Activated naive CD4-positive, alpha-beta T cell treated with anti-CD3 and anti-CD28 coated beads, Interleukin-2, amount 10 ng/mL, durations not matched to agents 7 days and 5 days (primary cell): ENCODE results near the gene DEFB118.
"Not testable (repeated sequence)": the region's sequence is repeated elsewhere in the genome, so short reads cannot be mapped to it uniquely, and the experiment has no call there.

Experiments
- CTCF ChIA-PET: fragments of 350-600 bp; sonication (Branson Sonifier 250); formaldehyde crosslinking; loops from one replicate; lab custom pipeline; 2021; ENCODE audit warnings: antibody characterized with exemption; lab: Charles Lee
- DNase-seq: peaks from one replicate; pipeline ENCODE4 v3.0.0-alpha.2; 2020
- H3K27ac Mint-ChIP-seq: one replicate; pipeline ENCODE4 v1.8.0; 2021; ENCODE audit warnings: mild to moderate bottlenecking, moderate library complexity, mixed read lengths
- H3K27me3 Mint-ChIP-seq: one replicate; pipeline ENCODE4 v1.8.0; 2021; ENCODE audit warnings: mild to moderate bottlenecking, mixed read lengths
- H3K36me3 Mint-ChIP-seq: one replicate; pipeline ENCODE4 v1.8.0; 2021; ENCODE audit warnings: mixed read lengths
- H3K4me1 Mint-ChIP-seq: one replicate; pipeline ENCODE4 v1.8.0; 2021; ENCODE audit warnings: mixed read lengths
- H3K4me3 Mint-ChIP-seq: one replicate; pipeline ENCODE4 v1.8.0; 2021; ENCODE audit warnings: mild to moderate bottlenecking, moderate library complexity, mixed read lengths
- H3K9me3 Mint-ChIP-seq: one replicate; pipeline ENCODE4 v1.8.0; 2021; ENCODE audit warnings: mixed read lengths

Gene DEFB118, protein sequence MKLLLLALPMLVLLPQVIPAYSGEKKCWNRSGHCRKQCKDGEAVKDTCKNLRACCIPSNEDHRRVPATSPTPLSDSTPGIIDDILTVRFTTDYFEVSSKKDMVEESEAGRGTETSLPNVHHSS

DNA sequence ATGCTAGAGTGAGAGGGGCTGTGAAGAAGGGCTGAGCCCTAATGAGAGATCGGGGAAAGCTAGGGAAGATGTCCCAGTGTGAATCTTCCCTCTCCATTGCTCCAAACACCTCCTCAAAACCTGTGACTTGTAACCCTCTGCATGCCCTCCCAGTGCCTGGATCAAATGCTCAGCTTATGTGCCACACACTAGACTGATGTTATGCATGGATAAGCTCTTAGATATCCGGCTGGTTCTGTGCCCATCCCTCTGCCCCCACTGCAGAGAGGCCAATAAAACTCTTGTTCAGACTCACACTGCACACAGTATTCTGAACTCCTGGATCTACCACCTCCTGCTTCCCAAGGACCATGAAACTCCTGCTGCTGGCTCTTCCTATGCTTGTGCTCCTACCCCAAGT, at the start of gene DEFB118:
DEFB118 (plus strand) TSS at position 301 of the 400 bp plus-strand sequence; CDS start at position 351, 50 bp downstream.
- Mint-ChIP-seq H3K9me3 (peaks cover 5% of the 10 kb centered on the region), H3K36me3 (no peaks in the 10 kb centered on the region), H3K4me3 (no peak within 1 kb of the TSS), H3K27ac (no peak within 1 kb of the TSS), H3K4me1 (no peaks in the 10 kb centered on the region), H3K27me3 (no peaks in the 10 kb centered on the region)
- no peak for DNase-seq
- CTCF ChIA-PET, result no interaction called here

DNA sequence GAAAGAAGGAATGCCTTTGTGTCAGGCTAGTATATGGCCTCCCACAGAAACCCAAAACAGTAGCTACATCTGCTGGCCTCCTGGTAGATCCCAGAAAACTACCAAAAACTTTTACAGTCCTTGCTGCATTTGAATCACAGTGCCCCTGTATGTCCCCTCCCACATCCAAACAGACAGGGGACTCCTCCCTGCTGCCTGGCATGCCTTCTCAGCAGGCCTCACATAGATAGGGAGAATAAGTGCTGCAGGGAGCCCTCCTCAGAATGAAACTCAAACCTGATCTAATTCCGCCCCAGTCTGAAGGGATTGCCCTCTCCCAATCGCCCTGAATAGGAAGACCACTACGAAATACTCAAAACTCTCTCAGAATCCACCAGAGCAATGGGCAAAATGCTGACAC, 45.9 kb upstream of the DEFB118 start:
- CTCF ChIA-PET, result no interaction called here

DNA sequence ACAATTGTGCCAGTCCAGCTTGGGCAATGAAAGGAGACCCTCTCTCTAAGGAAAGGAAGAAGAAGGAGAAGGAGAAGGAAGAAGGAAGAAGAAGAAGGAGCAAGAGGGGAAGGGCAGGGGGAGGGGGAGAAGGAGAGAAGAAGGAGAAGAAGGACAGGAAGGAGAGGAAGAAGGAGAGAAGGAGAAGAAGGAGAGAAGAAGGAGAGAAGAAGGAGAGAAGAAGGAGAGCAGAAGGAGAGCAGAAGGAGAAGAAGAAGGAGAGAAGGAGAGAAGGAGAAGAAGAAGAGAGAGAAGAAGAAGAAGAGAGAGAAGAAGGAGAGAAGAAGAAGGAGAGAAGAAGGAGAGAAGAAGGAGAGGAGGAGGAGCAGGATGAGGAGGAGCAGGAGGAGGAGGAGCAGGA, 37.5 kb upstream of the DEFB118 start:
- Mint-ChIP-seq H3K9me3 (peaks cover 5% of the 10 kb centered on the region), H3K4me3 (no peak overlapping the region), H3K27ac (no peak overlapping the region), H3K27me3 (peaks cover 5% of the 10 kb centered on the region), H3K36me3 (no peaks in the 10 kb centered on the region), H3K4me1 (no peaks in the 10 kb centered on the region)
- DNase-seq, result no peak
- CTCF ChIA-PET, result no interaction called here

More for the DNA sequence above, 45.9 kb upstream of the DEFB118 start:
- Mint-ChIP-seq H3K4me3 (no peak overlapping the region), H3K36me3 (no peaks in the 10 kb centered on the region), H3K9me3 (peaks cover 5% of the 10 kb centered on the region), H3K27me3 (no peaks in the 10 kb centered on the region), H3K4me1 (no peaks in the 10 kb centered on the region), H3K27ac (no peak overlapping the region)
- DNase-seq, result no peak

DNA sequence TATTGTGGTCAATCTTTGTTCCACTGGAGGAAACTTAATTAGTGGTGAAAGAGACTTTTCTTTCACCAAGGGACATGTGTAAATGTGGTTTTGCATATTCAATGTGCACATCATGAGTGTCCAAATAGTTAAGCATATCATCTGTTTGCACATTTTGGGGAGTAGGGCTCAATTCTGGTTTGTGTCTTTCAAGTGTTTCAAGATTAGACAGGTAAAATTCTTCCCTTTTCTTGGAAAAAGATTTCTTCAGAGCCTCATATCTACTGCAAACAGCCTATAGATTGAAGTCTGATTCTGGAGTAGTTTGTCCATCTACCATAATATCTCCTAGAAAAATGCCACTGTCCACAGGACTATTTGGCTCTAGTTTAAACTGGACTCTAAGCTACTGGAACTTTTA, 26.9 kb upstream of the DEFB118 start:
- CTCF ChIA-PET, result no interaction called here
- no peak overlapping the region for H3K27ac Mint-ChIP-seq
- H3K4me3 Mint-ChIP-seq, result no peak overlapping the region
- no peaks in the 10 kb centered on the region for H3K4me1 Mint-ChIP-seq
- H3K27me3 Mint-ChIP-seq, result no peaks in the 10 kb centered on the region
- DNase-seq, result no peak
- peaks cover 2% of the 10 kb centered on the region for H3K9me3 Mint-ChIP-seq
- H3K36me3 Mint-ChIP-seq, result no peaks in the 10 kb centered on the region

DNA sequence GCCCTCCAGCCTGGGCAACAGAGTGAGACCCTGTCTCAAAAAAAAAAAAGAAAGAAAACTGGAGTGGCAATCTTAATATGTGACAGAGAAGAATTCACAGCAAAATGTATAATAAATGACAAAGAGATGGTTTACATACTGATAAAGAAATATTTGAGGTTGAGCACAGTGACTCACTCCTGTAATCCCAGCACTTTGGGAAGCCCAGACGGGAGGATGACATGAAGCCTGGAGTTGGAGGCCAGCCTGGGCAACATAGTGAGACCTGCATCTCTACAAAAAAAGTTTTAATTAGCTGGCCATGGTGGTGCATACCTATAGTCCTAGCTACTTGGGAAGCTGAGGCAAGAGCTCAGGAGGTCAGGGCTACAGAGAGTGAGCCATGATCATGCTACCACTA, 12.4 kb upstream of the DEFB118 start:
- H3K27me3 Mint-ChIP-seq, result no peaks in the 10 kb centered on the region
- H3K4me3 Mint-ChIP-seq, result no peak overlapping the region
- H3K27ac Mint-ChIP-seq, result no peak overlapping the region
- no peaks in the 10 kb centered on the region for H3K36me3 Mint-ChIP-seq
- no peaks in the 10 kb centered on the region for H3K9me3 Mint-ChIP-seq
- no peak for DNase-seq
- CTCF ChIA-PET, result no interaction called here
- H3K4me1 Mint-ChIP-seq, result no peaks in the 10 kb centered on the region

DNA sequence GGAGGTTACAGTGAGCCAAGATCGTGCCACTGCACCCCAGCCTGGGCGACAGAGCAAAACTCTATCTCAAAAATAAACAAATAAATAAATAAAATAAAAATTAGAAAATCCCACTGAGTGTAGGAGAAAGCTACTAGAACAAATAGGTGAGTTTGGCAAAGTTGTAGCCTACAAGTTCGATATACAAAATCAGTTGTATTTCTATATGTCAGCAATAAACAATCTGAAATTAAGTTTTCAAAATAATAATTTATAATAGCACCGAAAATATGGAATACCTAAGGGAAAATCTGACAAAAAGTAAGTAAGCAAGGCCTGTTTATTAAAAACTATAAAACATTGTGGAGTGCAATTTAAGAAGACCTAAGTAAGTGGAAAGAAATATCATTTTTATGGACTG, 5.1 kb upstream of the DEFB118 start:
- CTCF ChIA-PET, result no interaction called here
- no peaks in the 10 kb centered on the region for H3K36me3 Mint-ChIP-seq
- no peaks in the 10 kb centered on the region for H3K27me3 Mint-ChIP-seq

DNA sequence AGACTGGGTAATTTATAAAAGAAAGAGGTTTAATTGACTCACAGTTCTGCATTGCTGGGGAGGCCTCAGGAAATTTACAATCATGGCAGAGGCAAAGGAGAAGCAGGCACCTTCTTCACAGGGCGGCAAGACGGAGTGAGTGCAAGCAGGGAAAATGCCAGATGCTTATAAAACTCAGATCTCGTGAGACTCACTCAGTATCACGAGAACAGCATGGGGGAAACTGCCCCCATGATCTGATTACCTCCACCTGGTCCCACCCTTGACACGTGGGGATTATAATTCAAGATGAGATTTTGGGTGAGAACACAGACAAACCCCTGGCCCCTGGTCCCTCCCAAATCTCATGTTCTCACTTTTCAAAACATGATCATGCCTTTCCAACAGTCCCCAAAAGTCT, 4.1 kb upstream of the DEFB118 start:
- H3K36me3 Mint-ChIP-seq, H3K4me1 Mint-ChIP-seq, H3K27me3 Mint-ChIP-seq, H3K4me3 Mint-ChIP-seq, H3K9me3 Mint-ChIP-seq, CTCF ChIA-PET, H3K27ac Mint-ChIP-seq, DNase-seq: not testable (repeated sequence)

More for the DNA sequence above, 5.1 kb upstream of the DEFB118 start:
- no peak overlapping the region for H3K4me3 Mint-ChIP-seq
- H3K27ac Mint-ChIP-seq, result no peak overlapping the region
- DNase-seq, result no peak
- H3K9me3 Mint-ChIP-seq, result peaks cover 5% of the 10 kb centered on the region
- H3K4me1 Mint-ChIP-seq, result no peaks in the 10 kb centered on the region

DNA sequence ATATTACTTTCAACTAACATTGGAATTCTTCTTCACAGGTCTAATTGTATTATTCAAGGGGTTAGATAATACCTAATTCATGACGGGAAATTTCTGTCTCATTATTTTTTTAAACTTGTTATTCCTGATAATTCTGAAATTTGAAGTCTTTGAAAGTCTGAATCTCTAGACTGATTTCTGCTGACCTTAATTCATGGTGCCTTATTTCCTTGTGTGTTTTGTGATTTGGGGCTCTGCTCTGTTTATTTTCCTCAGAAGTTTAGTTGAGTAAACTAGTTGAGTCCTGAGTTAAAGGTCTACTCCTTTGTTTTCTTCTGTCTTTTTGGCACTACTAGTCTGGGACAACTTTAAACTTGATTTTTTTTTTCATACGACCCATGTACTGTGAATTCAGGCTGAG, 5.9 kb downstream of the DEFB118 start:
- DNase-seq, result no peak
- CTCF ChIA-PET, result no interaction called here
- H3K9me3 Mint-ChIP-seq, result peaks cover 5% of the 10 kb centered on the region
- no peak overlapping the region for H3K4me3 Mint-ChIP-seq
- no peaks in the 10 kb centered on the region for H3K27me3 Mint-ChIP-seq
- H3K4me1 Mint-ChIP-seq, result no peaks in the 10 kb centered on the region
- no peak overlapping the region for H3K27ac Mint-ChIP-seq
- H3K36me3 Mint-ChIP-seq, result no peaks in the 10 kb centered on the region

DNA sequence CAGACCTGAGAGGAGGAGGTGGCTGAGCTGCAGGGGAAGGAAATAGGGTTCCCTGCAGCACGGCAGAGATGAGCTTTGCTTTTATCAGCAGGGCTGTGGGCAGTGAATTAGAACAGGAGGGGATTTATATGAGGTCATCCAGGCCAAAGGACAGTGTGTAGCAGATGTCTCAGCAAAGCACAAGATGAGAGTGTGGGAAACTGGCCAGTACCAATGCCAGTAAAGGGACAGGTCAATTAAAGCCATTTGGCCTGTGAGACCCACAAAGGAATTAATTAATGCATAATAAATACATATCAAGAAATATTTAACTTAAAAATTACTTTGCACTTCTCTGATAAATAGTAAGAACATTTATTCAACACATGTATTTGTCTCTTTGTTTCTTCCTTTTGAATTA, 22.1 kb downstream of the DEFB118 start, which contains the start of gene DEFB119:
DEFB119 (minus strand) TSS at position 101 of the 400 bp plus-strand sequence. CDS start 107 bp downstream, outside the sequence.
- Mint-ChIP-seq H3K9me3 (no peaks in the 10 kb centered on the region), H3K27ac (no peak within 1 kb of the TSS), H3K4me3 (no peak within 1 kb of the TSS), H3K36me3 (no peaks in the 10 kb centered on the region), H3K4me1 (no peaks in the 10 kb centered on the region), H3K27me3 (peaks cover 3% of the 10 kb centered on the region)
- DNase-seq, result no peak
- CTCF ChIA-PET, result no interaction called here

DNA sequence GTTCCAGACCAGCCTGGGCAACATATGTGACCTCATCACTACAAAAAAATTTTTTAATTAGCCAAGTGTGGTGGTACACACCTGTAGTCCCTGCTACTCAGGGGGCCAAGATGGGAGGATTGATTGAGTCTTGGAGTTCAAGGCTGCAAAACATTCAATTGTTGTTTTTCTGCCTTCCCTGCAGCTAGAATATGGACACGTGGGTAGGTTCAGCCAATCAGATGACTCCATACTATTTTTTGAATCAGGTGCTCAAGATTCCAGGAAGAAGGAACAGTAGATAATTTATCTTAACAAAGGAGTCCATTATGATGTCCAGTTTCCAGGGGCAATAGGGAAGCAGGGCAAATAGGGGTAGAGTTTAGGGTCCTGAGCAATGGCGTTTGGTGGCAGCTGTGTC, 24.4 kb downstream of the DEFB118 start:
- H3K9me3 Mint-ChIP-seq, result no peaks in the 10 kb centered on the region
- no peaks in the 10 kb centered on the region for H3K36me3 Mint-ChIP-seq
- CTCF ChIA-PET, result no interaction called here
- no peaks in the 10 kb centered on the region for H3K4me1 Mint-ChIP-seq
- DNase-seq, result no peak
- H3K27ac Mint-ChIP-seq, result no peak overlapping the region
- no peak overlapping the region for H3K4me3 Mint-ChIP-seq
- H3K27me3 Mint-ChIP-seq, result peaks cover 3% of the 10 kb centered on the region

DNA sequence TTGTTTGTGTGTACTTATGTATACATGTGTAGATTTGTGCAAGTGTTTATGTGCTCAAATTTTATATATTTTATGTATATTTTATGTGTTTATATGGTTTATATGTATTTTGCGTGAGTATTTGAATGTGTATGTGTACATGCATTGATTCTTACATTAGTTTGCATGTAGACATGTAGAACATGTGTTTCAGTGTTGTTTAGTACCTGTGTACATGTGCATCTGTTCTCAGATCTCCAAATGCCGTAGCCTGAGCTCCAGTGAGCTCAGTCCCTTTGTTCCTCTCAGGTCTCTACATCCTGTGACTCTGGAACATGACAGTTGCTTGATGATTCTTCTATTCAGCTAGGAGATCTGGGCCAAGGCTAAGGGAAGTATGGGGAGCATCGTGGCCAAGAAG, 26.5 kb downstream of the DEFB118 start:
- Mint-ChIP-seq H3K27me3 (peaks cover 3% of the 10 kb centered on the region), H3K9me3 (no peaks in the 10 kb centered on the region), H3K36me3 (no peaks in the 10 kb centered on the region), H3K4me3 (no peak overlapping the region), H3K4me1 (no peaks in the 10 kb centered on the region), H3K27ac (no peak overlapping the region)
- DNase-seq, result no peak
- CTCF ChIA-PET, result no interaction called here

DNA sequence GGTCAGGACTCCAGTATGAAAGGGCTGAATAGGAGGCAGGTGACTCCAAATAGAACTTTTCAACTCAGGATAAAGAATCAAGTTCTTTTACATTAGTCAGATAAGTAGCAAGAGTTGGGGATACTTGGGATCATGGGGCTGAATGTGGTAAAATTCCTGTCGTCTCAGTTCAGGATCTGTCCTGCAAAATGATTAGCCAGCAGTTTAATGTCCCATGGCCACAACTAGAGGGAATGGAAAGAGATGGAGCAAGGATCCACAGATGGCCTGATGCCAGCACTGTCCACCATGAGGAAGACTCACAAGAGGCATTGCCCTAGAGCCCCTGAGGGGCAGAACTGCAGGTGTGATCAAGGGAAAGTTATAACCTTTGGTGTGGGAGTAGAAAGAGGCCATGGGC, 35.5 kb downstream of the DEFB118 start:
- Mint-ChIP-seq H3K9me3 (no peaks in the 10 kb centered on the region), H3K4me1 (no peaks in the 10 kb centered on the region), H3K27ac (no peak overlapping the region), H3K27me3 (peaks cover 4% of the 10 kb centered on the region), H3K4me3 (no peak overlapping the region), H3K36me3 (no peaks in the 10 kb centered on the region)
- DNase-seq, result no peak
- CTCF ChIA-PET, result no interaction called here

DNA sequence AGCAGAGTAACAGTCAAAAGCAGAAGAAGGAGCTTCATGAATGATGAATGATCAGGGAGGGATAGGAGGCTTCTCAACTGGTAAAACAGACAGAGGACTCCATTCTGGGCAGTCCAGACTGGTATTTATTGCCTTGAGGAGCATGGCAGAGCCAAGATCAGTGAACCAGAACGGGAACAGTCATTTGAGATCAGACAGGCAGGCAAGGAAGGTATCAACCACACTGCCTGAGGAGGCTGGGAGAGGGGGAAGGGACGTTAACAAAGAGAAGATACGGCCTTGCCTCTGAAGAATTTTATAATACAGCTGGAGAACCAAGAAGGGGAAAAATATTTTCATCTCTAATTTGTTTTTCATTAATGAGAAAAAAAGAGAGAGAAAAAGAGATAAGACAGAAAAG, 37.7 kb downstream of the DEFB118 start, which contains the start of gene DEFB121:
DEFB121 (minus strand) TSS at position 101 of the 400 bp plus-strand sequence; CDS start at position 38, 63 bp downstream.
- no peaks in the 10 kb centered on the region for H3K4me1 Mint-ChIP-seq
- H3K4me3 Mint-ChIP-seq, result no peak within 1 kb of the TSS
- no peaks in the 10 kb centered on the region for H3K36me3 Mint-ChIP-seq
- no peaks in the 10 kb centered on the region for H3K9me3 Mint-ChIP-seq
- peaks cover 8% of the 10 kb centered on the region for H3K27me3 Mint-ChIP-seq
- CTCF ChIA-PET, result no interaction called here
- no peak within 1 kb of the TSS for H3K27ac Mint-ChIP-seq
- DNase-seq, result no peak

DNA sequence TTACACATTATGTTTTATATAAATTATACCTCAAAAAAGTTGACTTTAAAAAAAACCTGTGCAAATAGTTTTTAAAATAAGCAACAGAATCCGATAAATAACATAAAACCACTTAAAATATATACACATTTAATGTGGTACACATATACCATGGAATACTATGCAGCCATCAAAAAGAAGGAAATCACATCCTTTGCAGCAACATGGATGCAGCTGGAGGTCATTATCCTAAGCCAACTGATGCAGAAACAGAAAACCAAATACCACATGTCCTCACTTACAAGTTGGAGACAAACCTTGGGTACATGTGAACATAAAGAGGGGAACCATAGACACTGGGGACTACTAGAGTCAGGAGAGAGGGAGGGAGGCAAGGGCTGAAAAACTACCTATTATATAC, 41.6 kb downstream of the DEFB118 start:
- Mint-ChIP-seq H3K9me3 (no peaks in the 10 kb centered on the region), H3K4me3 (no peak overlapping the region), H3K27ac (no peak overlapping the region), H3K4me1 (no peaks in the 10 kb centered on the region), H3K36me3 (no peaks in the 10 kb centered on the region), H3K27me3 (peaks cover 8% of the 10 kb centered on the region)
- no peak for DNase-seq
- CTCF ChIA-PET, result no interaction called here

DNA sequence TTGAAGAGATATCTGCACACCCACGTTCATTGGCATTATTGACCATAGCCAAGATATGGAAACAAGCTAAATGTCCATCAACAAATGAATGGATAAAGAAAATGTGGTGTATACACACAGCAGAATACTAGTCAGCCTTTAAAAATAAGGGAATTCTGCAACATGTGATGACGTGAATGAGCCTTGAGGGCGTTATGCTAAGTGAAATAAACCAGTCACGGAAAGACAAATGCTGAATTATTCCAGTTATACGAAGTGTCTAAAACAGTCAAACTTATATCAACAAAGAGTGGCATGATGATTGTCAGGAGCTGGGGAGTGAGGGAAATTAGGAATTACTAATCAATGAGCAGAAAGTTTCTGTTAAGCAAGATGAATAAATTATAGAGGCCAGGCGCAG, 46.0 kb downstream of the DEFB118 start:
- Mint-ChIP-seq H3K9me3 (no peaks in the 10 kb centered on the region), H3K4me3 (no peak overlapping the region), H3K4me1 (no peaks in the 10 kb centered on the region), H3K27ac (no peak overlapping the region), H3K36me3 (no peaks in the 10 kb centered on the region), H3K27me3 (peaks cover 4% of the 10 kb centered on the region)
- CTCF ChIA-PET, result interaction anchor here (1.3 to 3.3 kb wide), 2 partner anchors 10 to 89 kb away, joined by 3 to 17 read pairs; no protein-coding TSS in a partner anchor
- DNase-seq, result no peak
